T1000 (cell line): ENCODE results near the gene WFDC2.

ENCODE experiments used
- DNase-seq: peaks from one replicate; lab custom pipeline; 2025; ENCODE audit warnings: mixed read lengths; lab: John Stamatoyannopoulos, UW

The WFDC2 gene

DNA sequence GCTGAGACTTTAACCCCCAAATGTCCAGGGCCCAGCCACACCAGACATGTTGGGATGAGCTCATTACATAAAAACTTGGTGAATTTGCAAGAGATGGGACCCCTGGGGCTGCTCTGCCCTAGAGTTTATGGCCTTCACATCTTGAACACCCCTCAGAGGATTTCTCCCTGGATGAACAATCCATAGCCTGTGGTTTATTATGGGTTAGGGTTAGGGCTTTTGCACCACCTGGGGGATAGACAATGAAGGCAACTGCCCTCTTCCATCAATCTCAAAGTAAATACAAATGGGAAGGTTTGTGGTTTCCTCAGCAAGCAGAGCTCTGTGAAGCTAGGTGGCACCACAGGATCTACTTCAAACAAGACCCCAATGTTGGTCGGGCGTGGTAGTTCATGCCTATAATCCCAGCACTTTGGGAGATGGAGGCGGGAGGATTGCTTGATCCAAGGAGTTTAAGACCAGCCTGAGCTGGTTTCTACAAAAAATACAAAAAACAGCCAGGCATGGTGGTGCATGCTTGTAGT is 28.5 kb downstream of the WFDC2 start:
- no peak for DNase-seq

DNA sequence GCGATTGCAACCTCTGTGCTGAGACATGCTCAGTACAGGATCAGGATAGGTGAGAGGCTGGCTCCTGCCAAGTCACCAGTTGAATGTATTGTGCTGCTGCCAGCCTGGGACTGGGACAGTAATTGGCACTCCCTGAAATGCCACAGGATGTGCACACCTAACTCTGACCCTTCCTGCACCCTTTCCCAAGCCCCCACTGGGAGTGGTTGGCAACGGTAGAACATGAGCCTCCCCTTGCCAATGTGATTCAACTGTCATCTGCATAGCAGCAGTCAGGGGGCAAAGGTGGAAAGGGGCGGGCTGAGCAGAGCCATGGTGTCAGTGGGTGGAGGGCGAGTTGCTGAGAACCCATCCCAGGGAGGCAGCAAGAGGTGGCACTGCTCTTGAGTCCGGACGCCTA is 30.5 kb downstream of the WFDC2 start:
- DNase-seq: no peak

DNA sequence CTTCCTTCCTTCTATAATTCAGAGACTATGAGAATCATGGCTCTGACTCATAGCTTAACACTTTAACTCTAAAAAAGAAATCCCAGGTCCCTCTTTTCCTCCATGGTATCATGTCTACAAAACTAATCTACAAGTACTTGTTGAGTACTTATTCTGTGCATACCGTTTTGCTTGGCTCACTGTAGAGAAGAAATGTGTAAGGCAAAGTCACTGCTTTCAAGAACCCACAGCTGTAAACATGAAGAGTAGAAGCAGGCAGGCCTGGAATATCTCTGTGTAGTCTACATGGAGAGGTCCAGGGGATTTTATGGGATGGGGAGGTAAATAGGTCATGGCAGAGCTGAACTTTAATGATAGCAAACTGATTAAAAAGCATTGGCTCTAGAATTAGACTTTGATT is 32.0 kb downstream of the WFDC2 start:
- DNase-seq: no peak

DNA sequence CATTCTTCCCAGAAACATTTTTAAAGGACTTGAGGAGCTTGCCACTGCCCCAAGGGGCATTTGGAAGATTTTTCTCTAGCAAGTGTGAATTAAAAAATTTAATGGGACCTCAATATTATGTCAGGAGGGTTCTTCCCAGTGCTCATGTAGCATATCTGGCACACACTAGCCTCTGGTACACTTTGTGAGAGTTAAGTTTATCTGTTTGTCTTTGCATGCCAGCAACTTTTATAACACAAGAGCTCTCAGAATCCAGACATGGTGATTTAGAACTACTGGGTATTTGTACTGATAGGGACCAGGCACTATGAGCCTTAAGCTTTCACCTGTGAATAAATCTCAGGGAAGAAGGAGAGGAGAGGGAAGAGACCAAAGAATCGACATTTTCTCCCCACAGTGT is 33.0 kb downstream of the WFDC2 start:
- DNase-seq: no peak

DNA sequence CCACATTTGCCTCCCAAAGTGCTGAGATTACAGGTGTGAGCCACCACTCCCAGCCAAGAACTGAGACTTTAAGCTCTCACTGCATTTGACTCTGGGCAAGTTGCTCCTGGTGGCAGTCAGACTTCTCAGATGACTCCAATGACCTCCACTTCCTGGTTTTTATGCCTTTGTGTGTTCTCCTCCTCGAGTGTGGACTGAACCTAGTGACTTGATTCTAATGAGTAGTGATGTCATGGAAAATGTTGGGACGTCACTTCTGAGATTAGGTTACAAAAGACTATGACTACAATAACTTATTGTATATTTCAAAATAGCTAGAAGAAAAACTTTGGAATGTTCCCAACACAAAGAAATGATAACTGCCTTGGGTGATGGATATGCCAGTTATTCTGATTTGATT is 33.9 kb downstream of the WFDC2 start:
- DNase-seq: no peak

DNA sequence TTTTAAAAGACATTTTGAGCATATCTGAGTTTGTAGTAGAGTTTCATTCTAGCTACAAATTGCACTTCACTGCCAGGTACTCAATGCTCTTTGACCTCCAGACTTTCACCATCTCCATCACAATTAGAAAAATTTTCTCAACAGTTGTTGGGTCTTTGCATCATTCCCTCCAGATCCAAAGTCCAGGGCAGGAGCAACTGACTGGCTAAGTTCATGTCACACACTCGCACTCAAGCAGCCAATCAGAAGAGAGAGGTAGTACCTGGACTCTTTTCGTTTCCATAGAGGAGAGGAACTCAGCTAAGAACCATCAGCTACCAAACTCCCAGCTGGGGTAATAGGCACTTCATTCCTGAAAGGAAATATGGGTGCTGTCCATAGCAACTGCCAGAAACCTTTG is 36.8 kb downstream of the WFDC2 start:
- DNase-seq: no peak

DNA sequence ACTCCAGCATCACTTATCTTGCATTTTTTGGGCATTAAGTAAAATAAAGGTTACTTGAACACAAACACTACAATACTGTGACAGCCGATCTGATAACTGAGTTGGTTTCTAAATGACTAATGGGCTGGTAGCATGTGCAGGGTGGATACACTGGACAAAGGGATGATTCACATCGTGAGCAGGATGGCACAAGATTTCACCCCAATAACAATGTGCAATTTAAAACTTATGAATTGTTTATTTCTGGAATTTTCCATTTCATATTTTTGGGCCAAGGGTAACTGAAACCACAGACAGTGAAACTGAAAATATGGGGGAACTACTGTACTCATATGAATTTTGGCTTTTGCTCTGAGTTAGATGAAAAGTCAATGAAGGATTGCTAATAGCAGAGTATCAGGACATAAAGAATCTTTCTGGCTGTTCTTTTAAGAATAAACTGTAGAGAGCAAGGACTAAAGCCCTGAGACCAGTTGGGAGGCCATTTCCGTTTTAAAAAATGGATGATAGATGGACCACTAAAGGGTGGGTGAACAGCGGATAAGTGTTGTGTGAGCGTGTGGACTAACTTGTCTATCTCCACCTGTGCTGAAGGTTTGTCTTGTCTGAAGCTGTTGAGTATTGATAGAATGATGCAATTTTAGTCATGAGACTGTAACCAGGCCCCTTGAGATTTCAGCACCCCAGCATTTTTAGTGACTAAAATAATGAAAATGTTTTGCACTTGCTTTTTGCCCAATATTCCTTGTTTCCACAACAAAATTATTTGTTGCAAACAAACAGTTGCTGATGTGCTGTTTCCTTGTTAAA is 37.7 kb downstream of the WFDC2 start:
- no peak for DNase-seq

DNA sequence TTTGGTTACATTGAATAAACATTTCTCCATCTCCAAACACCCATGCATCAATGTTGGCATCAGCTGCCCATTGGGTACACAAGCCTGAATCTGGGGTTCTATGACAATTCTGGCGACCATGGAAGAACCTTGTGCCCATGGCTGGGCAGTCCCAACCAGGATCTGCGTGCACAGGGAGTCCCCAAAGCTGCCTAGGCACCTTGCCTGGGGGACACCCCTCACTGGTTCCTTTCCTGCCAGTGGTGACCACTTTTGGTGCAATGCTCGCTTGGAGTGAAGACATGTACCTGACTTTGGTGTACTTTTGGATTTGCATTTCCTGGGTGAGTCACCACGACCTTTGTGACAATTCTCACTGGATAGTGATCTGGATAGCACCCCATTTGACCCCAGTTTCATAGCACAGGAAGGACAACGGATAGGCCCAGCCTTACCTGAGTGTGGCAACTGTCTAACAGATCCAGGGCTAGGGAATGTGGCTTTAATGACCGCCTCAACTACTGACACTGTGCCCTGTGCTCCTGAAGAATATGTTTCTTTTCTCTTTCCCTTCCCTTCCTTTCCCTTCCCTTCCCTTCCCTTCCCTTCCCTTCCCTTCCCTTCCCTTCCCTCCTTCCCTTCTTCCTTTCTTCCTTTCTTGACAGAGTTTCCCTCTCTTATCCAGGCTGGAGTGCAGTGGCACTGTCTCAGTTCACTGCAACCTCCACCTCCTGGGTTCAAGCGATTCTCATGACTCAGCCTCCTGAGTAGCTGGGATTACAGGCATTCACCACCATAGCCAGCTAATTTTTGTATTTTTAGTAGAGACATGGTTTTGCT is 38.7 kb downstream of the WFDC2 start:
- DNase-seq: no peak

DNA sequence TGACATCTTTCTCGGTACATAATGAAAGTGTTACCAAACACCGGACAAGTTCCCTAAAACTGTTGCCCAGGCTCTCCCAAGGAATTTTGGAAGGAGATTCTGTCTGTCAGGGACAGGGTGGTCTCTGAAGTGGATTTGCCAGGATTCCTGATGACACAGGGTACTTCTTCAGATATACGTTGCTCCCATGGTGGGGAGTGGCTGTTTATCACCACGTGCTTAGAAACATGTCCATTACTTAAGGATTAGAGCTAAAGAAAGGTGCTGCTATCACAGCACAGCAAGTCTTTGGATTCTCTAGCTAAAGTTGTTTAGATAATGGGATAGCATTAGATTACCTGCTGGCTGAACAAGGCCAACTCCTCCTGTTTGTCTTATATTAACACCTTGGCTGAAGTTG is 39.5 kb downstream of the WFDC2 start:
- DNase-seq: no peak

DNA sequence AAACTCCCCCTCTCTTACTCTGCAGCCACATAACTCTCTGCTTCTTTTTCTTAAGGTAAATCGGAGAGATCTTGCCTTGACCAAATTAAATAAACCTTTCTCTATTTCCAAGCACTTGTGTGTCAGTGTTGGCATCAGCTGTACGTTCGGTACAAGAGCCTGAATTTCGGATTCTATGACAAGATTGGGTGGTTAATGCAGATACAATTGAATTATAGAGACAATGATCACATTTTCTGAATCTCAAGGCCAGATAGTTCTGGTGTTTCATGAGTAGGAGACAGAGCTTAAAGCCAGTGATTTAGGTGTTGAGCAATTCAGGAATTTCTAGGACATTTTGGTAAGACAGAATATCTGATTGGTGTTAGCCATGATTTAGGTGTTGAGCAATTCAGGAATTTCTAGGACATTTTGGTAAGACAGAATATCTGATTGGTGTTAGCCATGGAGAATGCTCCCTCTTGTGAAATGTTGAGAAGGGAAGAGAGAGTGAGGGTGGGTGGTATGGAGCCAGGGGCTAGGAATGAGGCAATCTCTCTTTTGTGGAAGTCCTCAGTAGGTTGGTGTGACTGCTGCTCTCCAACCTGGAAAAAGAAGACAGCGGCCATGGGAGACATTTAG is 40.8 kb downstream of the WFDC2 start:
- no peak for DNase-seq

DNA sequence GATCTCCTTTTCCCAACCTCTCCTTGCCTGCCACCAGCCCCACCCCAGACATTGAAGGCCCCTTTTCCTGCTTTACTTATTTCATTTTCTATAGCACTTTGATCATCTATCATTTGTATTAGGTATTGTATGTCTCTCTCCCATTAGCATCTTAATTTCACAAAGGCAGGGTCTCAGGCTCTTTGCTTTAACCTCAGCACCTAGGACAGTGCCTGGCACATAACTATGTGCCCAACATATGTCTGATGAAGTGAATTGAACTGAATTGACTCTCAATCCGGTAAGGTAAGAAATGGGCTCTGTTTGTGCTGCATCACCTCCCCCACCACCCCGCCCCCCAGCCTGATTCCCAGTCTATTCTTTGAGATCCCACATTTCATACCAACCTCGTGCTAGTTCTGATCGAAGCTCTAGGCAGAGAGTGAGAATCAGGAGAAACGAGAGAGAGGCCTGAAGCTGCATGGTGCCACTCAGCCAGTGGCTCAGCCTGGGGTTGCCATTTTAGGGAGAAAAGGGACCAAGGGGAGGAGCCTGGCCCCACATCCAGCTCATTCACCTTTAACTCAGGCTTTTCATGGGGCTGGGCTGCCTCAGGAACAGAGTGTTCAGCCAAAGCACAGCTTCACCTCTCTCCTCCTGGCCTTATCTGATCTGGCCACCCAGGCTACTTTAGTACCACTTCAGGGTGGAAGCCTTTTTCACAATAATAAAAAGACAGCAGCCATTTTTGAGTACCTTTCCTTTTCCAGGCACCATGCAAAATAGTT is 45.8 kb downstream of the WFDC2 start, which contains the start of gene SPINT3:
TSS of gene SPINT3 (minus strand) at position 476 of the 767 bp plus-strand sequence. CDS start at position 462, 14 bp downstream.
- no peak for DNase-seq

DNA sequence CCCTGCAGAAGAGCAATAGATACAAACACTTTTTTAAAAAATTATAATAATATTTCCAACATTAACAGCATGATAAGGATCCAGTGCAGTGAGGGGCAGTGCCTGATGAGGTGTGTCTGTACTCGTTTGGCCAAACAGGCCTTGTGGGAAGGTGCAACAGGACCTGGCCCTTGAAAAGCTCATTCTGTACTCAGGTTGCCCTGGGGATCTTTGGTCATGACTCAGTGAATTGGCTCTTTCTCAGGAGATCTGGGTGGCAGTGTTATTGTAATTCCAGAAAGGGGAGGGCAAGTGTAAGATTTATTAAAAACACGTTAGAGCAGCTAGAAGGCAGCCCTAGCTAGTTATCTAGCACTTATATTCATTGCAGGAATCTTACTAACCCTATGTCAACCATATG is 48.7 kb downstream of the WFDC2 start:
- DNase-seq: no peak

DNA sequence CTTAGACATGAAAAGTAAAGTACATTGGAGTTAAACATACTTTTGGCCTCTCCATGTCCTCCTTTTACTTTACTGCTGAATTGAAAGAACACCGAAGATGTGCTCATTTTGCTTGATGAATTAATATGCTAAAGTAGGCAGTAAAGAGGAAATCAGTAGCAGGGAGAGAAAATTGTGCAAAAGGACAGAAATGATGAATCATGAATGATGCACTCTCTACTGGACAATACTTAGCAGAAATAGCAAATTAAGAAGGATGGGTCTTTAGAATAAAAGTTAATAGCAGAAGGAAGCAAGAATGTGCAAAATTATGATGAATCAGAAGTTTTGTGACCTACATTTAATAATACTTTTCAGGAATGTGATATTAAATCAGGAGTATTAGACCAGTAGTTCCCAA is 54.3 kb downstream of the WFDC2 start:
- DNase-seq: no peak

DNA sequence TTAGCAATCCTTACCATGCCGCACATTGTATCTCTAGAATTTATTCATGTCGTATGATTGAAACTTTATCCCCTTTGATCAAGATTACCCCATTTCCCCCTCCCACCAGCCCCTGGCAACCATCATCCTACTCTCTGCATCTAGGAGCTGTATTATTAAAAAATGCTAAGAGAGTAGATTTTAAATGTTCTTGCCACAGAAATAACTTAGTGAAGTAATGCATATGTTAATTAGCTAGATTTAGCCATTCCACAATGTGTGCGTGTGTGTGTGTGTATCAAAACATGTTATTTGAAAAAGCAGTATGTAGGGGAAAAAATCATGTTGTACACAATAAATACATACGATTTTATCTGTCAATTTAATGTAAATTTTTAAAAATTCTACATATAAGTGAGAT is 57.7 kb downstream of the WFDC2 start:
- DNase-seq: no peak
